ENCODE measurements around the gene RHOG. TPM values are rescaled to one million over a fixed set of nuclear protein-coding genes. Genes with fewer than 3 reads are reported as not detected.

The RHOG gene
- total RNA-seq, 1 experiment from 2014 or later: 26.4 TPM

DNA sequence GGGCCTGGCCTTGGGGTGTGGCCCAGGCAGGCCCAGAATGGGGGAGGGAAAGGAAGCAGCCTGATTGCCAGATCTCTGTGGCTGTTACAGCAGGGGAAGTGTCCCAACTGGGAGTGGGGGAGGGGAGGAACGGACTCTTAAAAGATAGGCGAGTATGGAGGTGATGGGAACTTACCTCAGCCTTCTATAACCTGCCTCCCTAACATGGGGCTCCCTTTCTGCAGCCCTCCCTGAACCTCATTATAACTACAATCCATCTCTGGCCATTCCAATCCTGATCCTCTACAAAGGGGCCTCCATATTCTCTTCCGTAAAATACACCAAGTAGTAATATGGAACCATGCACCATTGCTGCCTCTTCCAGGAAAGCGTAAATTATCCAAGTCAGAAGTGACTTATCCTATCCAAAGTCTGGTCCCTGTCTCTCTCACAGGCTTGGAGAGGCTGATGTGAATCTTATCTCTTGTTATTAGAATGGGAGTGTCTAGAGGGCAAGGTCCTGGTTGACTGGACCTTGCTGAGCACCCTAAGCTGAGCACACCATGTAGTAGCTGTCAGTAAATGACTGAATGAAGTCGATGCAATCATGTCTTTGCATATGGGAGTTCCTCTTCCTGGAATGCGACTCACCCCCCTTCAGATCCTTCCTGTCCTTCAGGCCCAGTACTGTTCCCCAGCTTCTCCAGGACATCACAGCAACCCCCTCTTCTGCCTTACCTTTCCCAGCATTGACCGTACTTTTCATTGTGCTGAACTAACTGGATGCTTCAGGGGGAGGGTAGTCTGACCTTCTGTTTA lies 5.9 kb downstream of the RHOG start:
- peaks cover 52% of the 10 kb centered on the region in 2 experiments for H3K4me1 Mint-ChIP-seq

More for the DNA sequence above, 5.9 kb downstream of the RHOG start:
- Mint-ChIP-seq H3K27me3 (ENCODE audit: low read depth) (no peaks in the 10 kb centered on the region), H3K9me3 (no peaks in the 10 kb centered on the region), H3K27ac (peak overlapping the region in 2 of 3 experiments; percentile 2 to 66; a peak in 3 of 7 replicates), H3K4me3 (peak overlapping the region in 1 of 2 experiments; percentile 24; a peak in 2 of 5 replicates), H3K36me3 (ENCODE audit: insufficient read depth in 1 of 3, low read depth in 3 of 3) (peaks cover 22 to 34% (median 23%) of the 10 kb centered on the region in 3 experiments)
- Histone ChIP-seq H3K23ac (ENCODE audit: insufficient read length, low read depth, low read length) (no peak overlapping the region), H3K4me2 (ENCODE audit: insufficient read depth, insufficient read length, low read length) (peak overlapping the region; percentile 24), H4K91ac (ENCODE audit: insufficient read length, low read depth, low read length) (no peak overlapping the region), H2BK12ac (ENCODE audit: insufficient read length, low read depth, low read length) (no peak overlapping the region), H3K9ac (ENCODE audit: extremely low read depth, insufficient read length, low read length) (no peak overlapping the region), H2BK120ac (ENCODE audit: low read depth, low read length, poor library complexity, severe bottlenecking) (no peak overlapping the region), H3K18ac (ENCODE audit: insufficient read length, low read depth, low read length) (no peak overlapping the region), H4K8ac (replicated peaks; ENCODE audit: insufficient read length, low read depth, low read length) (no peak overlapping the region), H3K14ac (ENCODE audit: insufficient read depth, low read length) (no peak overlapping the region; the same call in 1 of the 2 replicates), H3K27me3 (ENCODE audit: insufficient read depth, low read length) (no peaks in the 10 kb centered on the region), H3T11ph (ENCODE audit: low read length) (no peak overlapping the region), H2BK5ac (ENCODE audit: insufficient read length, low read length) (no peak overlapping the region), H2BK20ac (ENCODE audit: low read depth, low read length, poor library complexity, severe bottlenecking) (no peak overlapping the region), H2BK15ac (ENCODE audit: low read depth, low read length) (no peak overlapping the region), H4K5ac (ENCODE audit: insufficient read length, low read depth, low read length) (no peak overlapping the region), H3K56ac (ENCODE audit: insufficient read length, low read depth, low read length) (no peak overlapping the region), H3K9me3 (ENCODE audit: control insufficient read depth, low read depth, low read length) (no peaks in the 10 kb centered on the region), H3K79me1 (ENCODE audit: insufficient read depth, low read depth, low read length, poor library complexity, severe bottlenecking) (no peaks in the 10 kb centered on the region), H2AFZ (ENCODE audit: low read length) (no peak overlapping the region), H3K4me1 (ENCODE audit: insufficient read depth, low read length) (peaks cover 17% of the 10 kb centered on the region), H3K23me2 (ENCODE audit: insufficient read length, low read depth, low read length, poor library complexity, severe bottlenecking) (no peaks in the 10 kb centered on the region), H3K4ac (ENCODE audit: low read depth, low read length) (no peak overlapping the region), H3K79me2 (ENCODE audit: insufficient read depth, low read length) (peaks cover 2% of the 10 kb centered on the region; the same call in 1 of the 2 replicates), H4K20me1 (ENCODE audit: control insufficient read depth, insufficient read depth, insufficient read length) (peaks cover 6% of the 10 kb centered on the region), H3K27ac (ENCODE audit: insufficient read length, low read depth, low read length) (no peak overlapping the region), H2AK5ac (ENCODE audit: insufficient read length, low read length) (no peak overlapping the region)
- TF ChIP-seq, protein P1, sequence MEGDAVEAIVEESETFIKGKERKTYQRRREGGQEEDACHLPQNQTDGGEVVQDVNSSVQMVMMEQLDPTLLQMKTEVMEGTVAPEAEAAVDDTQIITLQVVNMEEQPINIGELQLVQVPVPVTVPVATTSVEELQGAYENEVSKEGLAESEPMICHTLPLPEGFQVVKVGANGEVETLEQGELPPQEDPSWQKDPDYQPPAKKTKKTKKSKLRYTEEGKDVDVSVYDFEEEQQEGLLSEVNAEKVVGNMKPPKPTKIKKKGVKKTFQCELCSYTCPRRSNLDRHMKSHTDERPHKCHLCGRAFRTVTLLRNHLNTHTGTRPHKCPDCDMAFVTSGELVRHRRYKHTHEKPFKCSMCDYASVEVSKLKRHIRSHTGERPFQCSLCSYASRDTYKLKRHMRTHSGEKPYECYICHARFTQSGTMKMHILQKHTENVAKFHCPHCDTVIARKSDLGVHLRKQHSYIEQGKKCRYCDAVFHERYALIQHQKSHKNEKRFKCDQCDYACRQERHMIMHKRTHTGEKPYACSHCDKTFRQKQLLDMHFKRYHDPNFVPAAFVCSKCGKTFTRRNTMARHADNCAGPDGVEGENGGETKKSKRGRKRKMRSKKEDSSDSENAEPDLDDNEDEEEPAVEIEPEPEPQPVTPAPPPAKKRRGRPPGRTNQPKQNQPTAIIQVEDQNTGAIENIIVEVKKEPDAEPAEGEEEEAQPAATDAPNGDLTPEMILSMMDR (conservative IDR thresholded peaks at IDR 0.05): no peak
- WGBS (ENCODE audit: extremely low coverage, insufficient read length, low lambda C conversion rate): no CpG with 5 or more reads among the region's 7 CpGs
- no peak for DNase-seq

All from H9 (cell line).